ENCODE measurements around the gene TELO2.

GRCh38 chr16:1524366-1524765 is 31.2 kb downstream of the TELO2 start:
- TF ChIP-seq POLR2A (IDR thresholded peaks at IDR 0.05) (no peak), CTCF (IDR thresholded peaks at IDR 0.05) (no peak)

Measured in uterus (tissue), 2 donors.